NCI-H2171 (cell line): Measurements from ENCODE around the gene NRL.
A peak's percentile ranks its signal among the peaks of the same experiment; 100 is the strongest.

Experiments used
- DNase-seq: peaks from one replicate; lab custom pipeline; 2025; lab: John Stamatoyannopoulos, UW

The NRL gene

GRCh38 chr14:24065408-24065807 is 49.3 kb downstream of the NRL start:
- no peak for DNase-seq

GRCh38 chr14:24064856-24065255 is 49.9 kb downstream of the NRL start:
- DNase-seq, result no peak

- DNase-seq, result no peak
Measured at GRCh38 chr14:24064091-24064795, 50.5 kb downstream of the NRL start.

- no peak for DNase-seq
Measured at GRCh38 chr14:24063263-24063836, 51.4 kb downstream of the NRL start.

- no peak for DNase-seq
Measured at GRCh38 chr14:24062216-24062980, 52.4 kb downstream of the NRL start.

- no peak for DNase-seq
Measured at GRCh38 chr14:24060984-24061913, 53.5 kb downstream of the NRL start.

GRCh38 chr14:24060443-24060842 is 54.3 kb downstream of the NRL start:
- no peak for DNase-seq

- DNase-seq, result no peak
Measured at GRCh38 chr14:24059841-24060388, 54.8 kb downstream of the NRL start.

- no peak for DNase-seq
Measured at GRCh38 chr14:24058951-24059475, 55.7 kb downstream of the NRL start.

GRCh38 chr14:24058260-24058950 is 56.3 kb downstream of the NRL start:
- DNase-seq, result peak; percentile 18

GRCh38 chr14:24057867-24058259 is 56.9 kb downstream of the NRL start:
- DNase-seq, result no peak

- DNase-seq, result no peak
Measured at GRCh38 chr14:24057271-24057670, 57.5 kb downstream of the NRL start.

GRCh38 chr14:24056800-24057184 is 58.0 kb downstream of the NRL start:
- no peak for DNase-seq

- DNase-seq, result no peak
Measured at GRCh38 chr14:24055971-24056799, 58.6 kb downstream of the NRL start.

GRCh38 chr14:24054646-24055045 is 60.1 kb downstream of the NRL start:
- no peak for DNase-seq

GRCh38 chr14:24054324-24054641 is 60.5 kb downstream of the NRL start:
- no peak for DNase-seq

GRCh38 chr14:24053548-24054323 is 61.0 kb downstream of the NRL start:
- no peak for DNase-seq

- no peak for DNase-seq
Measured at GRCh38 chr14:24052656-24053547, 61.8 kb downstream of the NRL start.
